RWPE1 (cell line): ENCODE measurements around the gene RAB9A.

ENCODE experiments used
- CTCF ChIA-PET: fragments of 350-600 bp; sonication (Branson Sonifier 250); formaldehyde crosslinking; extraction: SDS; loops from one replicate; lab custom pipeline; 2021; lab: Yijun Ruan, JAX
- POLR2A ChIA-PET: fragments of 400-600 bp; formaldehyde crosslinking; extraction: SDS; loops from one replicate; lab custom pipeline; 2020; ENCODE audit warnings: antibody characterized with exemption; ENCODE audit not compliant: low non-redundant PET; lab: Yijun Ruan, JAX
- DNase-seq: peaks from one replicate; pipeline ENCODE4 v3.0.0; 2012; ENCODE audit warnings: low spot score
- H3K27ac ChIP-seq: fragments of 450-650 bp; 2 replicates; pipeline ENCODE4 v1.5.1; 2017
- CTCF ChIP-seq: fragments of 450-650 bp; conservative IDR thresholded peaks from 2 replicates; pipeline ENCODE4 v1.5.1; 2017; ENCODE audit warnings: low read depth, mild to moderate bottlenecking

RAB9A gene

DNA sequence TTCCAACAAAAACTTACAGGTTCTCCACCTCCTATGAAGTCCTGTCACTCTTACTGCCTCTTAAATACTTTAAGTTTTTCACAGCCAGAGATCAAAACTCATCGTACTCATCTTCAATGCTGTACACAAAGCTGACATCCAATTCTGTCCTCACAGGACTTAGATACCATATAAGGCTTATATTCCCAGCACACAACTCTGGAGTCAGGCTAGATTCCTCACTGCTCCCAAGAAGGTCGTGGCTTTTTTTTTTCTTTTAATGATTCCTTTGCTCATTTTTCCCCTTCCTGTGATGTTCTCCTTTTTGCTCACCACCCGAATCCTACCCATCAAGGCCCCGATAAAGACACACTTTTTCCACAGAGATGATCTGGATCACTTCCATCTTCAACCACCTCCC lies 44.6 kb downstream of the RAB9A start:
- DNase-seq = no peak
- CTCF ChIA-PET = no interaction called here
- POLR2A ChIA-PET = no interaction called here
- no peak for TF ChIP-seq CTCF
- H3K27ac ChIP-seq = no peak overlapping the region

DNA sequence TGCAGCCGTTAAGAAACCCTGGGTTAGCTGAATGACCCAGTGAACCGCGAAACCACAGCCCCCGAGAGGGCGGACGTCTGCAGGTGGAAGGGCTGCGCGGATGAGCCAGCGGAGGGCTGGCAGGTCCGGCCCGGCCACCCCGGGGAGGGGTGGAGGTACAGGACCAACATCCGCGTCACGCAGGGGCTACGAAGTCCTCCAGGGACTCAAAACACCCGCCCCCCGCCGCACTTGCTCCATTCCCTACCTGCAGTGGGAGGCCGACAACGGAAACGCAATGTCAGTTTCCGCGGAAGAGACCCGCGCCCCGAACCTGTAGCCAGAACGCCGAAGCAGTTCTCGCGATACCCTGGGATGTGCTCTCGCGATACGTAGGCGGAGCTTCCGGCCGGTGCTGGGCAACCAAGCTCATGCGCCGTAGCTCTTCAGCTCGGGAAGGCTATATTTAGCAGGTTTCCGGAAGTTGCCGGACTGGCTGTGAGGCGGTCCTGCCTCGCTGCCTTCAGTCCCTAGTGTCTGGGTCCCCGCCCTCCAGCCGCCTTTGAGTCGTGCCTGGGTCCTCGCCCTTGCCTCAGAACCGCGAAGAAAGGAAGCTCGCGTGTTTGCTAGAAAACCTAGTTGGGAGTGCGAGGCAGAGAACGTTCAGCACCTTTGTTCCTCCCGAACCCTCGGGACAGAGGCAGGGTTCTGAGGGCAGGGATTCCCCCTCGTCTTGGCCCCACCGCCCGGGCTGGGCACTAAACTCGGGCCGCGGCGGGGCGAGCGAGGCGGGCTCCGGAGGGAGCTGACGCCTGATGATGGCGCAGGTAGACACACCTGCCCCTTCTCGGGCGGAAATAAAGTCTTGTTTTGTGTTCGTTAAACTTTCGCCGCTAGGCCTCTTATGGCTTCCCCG lies 45.6 kb downstream of the RAB9A start, which contains the start of the genes OFD1 and TRAPPC2:
Gene OFD1 (plus strand): TSS at position 471 of the 895 bp plus-strand sequence. CDS start 324 bp downstream, at position 795.
Gene TRAPPC2 (minus strand): TSS at position 343 of the 895 bp plus-strand sequence. CDS start 14,657 bp downstream, outside the sequence.
- ChIA-PET CTCF (interaction anchor here (0.6 kb wide), 1 partner anchor 81 kb away, joined by 3 read pairs; the partner anchor contains the start of gene TCEANC), POLR2A (interaction anchor here (0.7 to 1.2 kb wide), 3 partner anchors 46 to 296 kb away, joined by 3 read pairs; partner anchors contain the start of genes GEMIN8 and RAB9A)
- no peak for TF ChIP-seq CTCF
- peak within 1 kb of the TSS; percentile 92 for H3K27ac ChIP-seq
- peak; percentile 89 for DNase-seq

DNA sequence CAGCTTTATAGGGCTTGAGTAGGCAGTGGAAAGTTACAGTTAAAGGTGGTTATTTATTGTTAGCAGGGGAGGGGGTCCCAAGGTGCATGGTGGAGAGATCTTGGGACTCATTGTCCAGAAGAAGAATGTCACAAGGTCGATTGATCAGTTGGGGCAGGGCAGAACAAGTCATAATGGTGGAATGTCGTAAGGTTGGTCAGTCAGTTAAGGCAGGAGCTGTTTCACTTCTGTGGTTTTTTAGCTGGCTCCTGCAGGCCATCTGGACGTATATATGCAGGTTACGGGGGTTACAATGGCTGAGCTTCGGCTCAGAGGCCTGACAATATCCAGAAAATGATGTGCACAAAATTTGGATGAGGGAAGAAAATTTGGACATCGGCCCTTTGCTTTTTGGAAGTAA lies 52.8 kb downstream of the RAB9A start:
- no peak for DNase-seq
- no peak overlapping the region for H3K27ac ChIP-seq
- CTCF ChIA-PET = no interaction called here
- POLR2A ChIA-PET = no interaction called here
- no peak for TF ChIP-seq CTCF

DNA sequence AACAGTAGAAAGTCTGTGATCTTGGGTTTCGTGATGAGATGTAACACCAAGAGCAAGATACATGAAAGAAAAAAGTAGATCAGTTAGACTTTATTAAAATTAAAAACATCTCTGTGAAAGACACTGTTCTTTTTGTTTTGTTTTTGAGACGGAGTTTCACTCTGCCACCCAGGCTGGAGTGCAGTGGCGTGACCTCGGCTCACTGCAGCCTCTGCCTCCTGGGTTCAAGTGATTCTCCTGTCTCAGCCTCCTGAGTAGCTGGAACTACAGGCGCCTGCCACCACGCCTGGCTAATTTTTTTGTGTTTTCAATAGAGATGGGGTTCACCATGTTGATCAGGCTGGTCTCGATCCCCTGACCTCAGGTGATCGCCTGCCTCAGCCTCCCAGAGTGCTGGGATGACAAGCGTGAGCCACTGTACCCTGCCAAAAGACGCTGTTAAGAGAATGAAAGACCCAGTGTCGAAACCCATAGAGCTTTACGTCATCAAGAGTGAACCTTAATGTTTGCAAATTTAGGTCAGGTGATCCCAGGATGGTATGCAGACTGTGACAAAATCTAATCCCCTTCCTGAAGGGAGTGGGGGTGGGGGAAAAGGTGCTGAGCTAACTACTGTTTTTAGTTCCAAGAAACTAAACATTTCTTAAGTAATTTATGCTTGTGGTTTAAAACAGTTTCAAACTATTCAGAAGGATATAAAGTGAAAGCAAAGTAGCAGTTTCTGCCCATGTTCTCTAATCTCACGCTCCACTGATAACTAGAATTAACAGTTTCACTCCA lies 53.7 kb downstream of the RAB9A start:
- H3K27ac ChIP-seq = no peak overlapping the region
- DNase-seq = no peak
- ChIA-PET CTCF (no interaction called here), POLR2A (no interaction called here)
- TF ChIP-seq CTCF = no peak

DNA sequence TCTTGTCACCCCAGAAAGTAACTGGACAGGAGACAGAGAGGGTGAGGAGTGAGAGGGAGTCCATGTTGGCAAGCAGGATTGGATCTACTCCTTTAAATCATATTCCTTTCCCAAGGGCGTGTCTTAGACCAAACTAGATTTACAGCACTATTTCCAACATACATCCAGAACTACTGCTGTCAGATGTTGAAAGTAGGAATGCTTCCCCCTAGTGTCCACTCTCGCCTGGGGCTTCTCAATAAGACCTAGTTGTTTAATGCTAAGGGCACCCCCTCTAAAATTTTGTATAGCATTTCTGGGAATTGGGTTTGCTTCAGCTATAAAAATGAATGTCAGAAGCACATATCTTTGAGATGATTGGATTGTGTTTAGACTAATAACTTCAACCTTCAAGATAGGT lies 58.9 kb downstream of the RAB9A start:
- DNase-seq = no peak
- ChIA-PET CTCF (interaction anchor here (0.8 kb wide), 1 partner anchor 26 kb away, joined by 3 read pairs; no protein-coding TSS in a partner anchor), POLR2A (no interaction called here)
- H3K27ac ChIP-seq = no peak overlapping the region
- TF ChIP-seq CTCF = 0 out of 2 replicates have a peak, but pooled peaks have one; percentile 14

- ChIA-PET CTCF (interaction anchor here (0.8 kb wide), 1 partner anchor 27 kb away, joined by 3 read pairs; no protein-coding TSS in a partner anchor), POLR2A (no interaction called here)
- no peak for DNase-seq
- H3K27ac ChIP-seq = no peak overlapping the region
- TF ChIP-seq CTCF = no peak
These were observed 59.6 kb downstream of the RAB9A start for GRCh38 chrX:13748486-13748885.
